Measurements from ENCODE around the gene ERC1.

GRCh38 chr12:1459339-1459738, 468.3 kb downstream of the ERC1 start:
- TF ChIP-seq CTCF (IDR thresholded peaks at IDR 0.05; ENCODE audit: insufficient read depth, low read length): no peak
- TF ChIP-seq POLR2AphosphoS5 (IDR thresholded peaks at IDR 0.05; ENCODE audit: low read depth): no peak
- no peak for TF ChIP-seq SPI1 (IDR thresholded peaks at IDR 0.05; ENCODE audit: borderline replicate concordance, low read depth)
- no peak for TF ChIP-seq REST (IDR thresholded peaks at IDR 0.05; ENCODE audit: insufficient replicate concordance, low read depth)
- no peak for TF ChIP-seq GABPA (IDR thresholded peaks at IDR 0.05; ENCODE audit: low read depth)
